Measurements from ENCODE around the gene KRTAP5-8.
"Not testable (repeated sequence)": the region's sequence is repeated elsewhere in the genome, so short reads cannot be mapped to it uniquely, and the experiment has no call there.

Gene KRTAP5-8

GRCh38 chr11:71566081-71566620, 28.3 kb downstream of the KRTAP5-8 start:
- no peak overlapping the region for H3K4me3 ChIP-seq (ENCODE audit: low read depth, low read length)

GRCh38 chr11:71566626-71567599, 29.1 kb downstream of the KRTAP5-8 start:
- DNase-seq (ENCODE audit: low read depth); in situ Hi-C loops (cut with HindIII; ENCODE audit: low sequenced_read_pairs); H3K4me3 ChIP-seq (ENCODE audit: low read depth, low read length): not testable (repeated sequence)

More at GRCh38 chr11:71566081-71566620, 28.3 kb downstream of the KRTAP5-8 start:
- in situ Hi-C loops (cut with HindIII; ENCODE audit: low sequenced_read_pairs) = no loop called here
- DNase-seq (ENCODE audit: low read depth) = no peak
- TF ChIP-seq CTCF (IDR thresholded peaks at IDR 0.05; ENCODE audit: low read depth, low read length, missing control alignments) = no peak

- DNase-seq (ENCODE audit: low read depth); in situ Hi-C loops (cut with HindIII; ENCODE audit: low sequenced_read_pairs); H3K4me3 ChIP-seq (ENCODE audit: low read depth, low read length): not testable (repeated sequence)
Measured at GRCh38 chr11:71567633-71568032, 29.8 kb downstream of the KRTAP5-8 start.

GRCh38 chr11:71568704-71569349, 31.0 kb downstream of the KRTAP5-8 start:
- H3K4me3 ChIP-seq (ENCODE audit: low read depth, low read length) = no peak overlapping the region
- no peak for DNase-seq (ENCODE audit: low read depth)
- in situ Hi-C loops (cut with HindIII; ENCODE audit: low sequenced_read_pairs) = no loop called here
- TF ChIP-seq CTCF (IDR thresholded peaks at IDR 0.05; ENCODE audit: low read depth, low read length, missing control alignments) = no peak

- DNase-seq (ENCODE audit: low read depth); H3K4me3 ChIP-seq (ENCODE audit: low read depth, low read length); in situ Hi-C loops (cut with HindIII; ENCODE audit: low sequenced_read_pairs): not testable (repeated sequence)
Measured at GRCh38 chr11:71571101-71571850, 33.5 kb downstream of the KRTAP5-8 start.

GRCh38 chr11:71572811-71573210, 35.0 kb downstream of the KRTAP5-8 start:
- TF ChIP-seq CTCF (IDR thresholded peaks at IDR 0.05; ENCODE audit: low read depth, low read length, missing control alignments) = no peak
- in situ Hi-C loops (cut with HindIII; ENCODE audit: low sequenced_read_pairs) = no loop called here
- no peak overlapping the region for H3K4me3 ChIP-seq (ENCODE audit: low read depth, low read length)
- DNase-seq (ENCODE audit: low read depth) = no peak

GRCh38 chr11:71574418-71574817, 36.6 kb downstream of the KRTAP5-8 start:
- DNase-seq (ENCODE audit: low read depth) = no peak
- in situ Hi-C loops (cut with HindIII; ENCODE audit: low sequenced_read_pairs) = no loop called here
- TF ChIP-seq CTCF (IDR thresholded peaks at IDR 0.05; ENCODE audit: low read depth, low read length, missing control alignments) = no peak
- H3K4me3 ChIP-seq (ENCODE audit: low read depth, low read length) = no peak overlapping the region

Measured in astrocyte of the cerebellum (primary cell).